Thyroid gland (tissue), 4 donors: Measurements from ENCODE around the gene CNTN1. TPM values are rescaled to one million over a fixed set of nuclear protein-coding genes. Genes with fewer than 3 reads are reported as not detected.

ENCODE experiments used
- DNase-seq, 2 donors: peaks; one replicate each; pipeline ENCODE4 v3.0.0-alpha.2; 2019
- H3K27ac ChIP-seq, 3 donors: fragments of 200-600 bp; sonication (generic); 1 replicate in 2 of 3; 2 replicates in 1 of 3; pipeline ENCODE4 v1.5.1; 2016 to 2019; ENCODE audit warnings: mild to moderate bottlenecking in 1 of 3, moderate library complexity in 1 of 3
- H3K27me3 ChIP-seq: fragments of 200-600 bp; sonication (generic); one replicate; pipeline ENCODE4 v1.5.1; 2019
- H3K36me3 ChIP-seq, 2 donors: fragments of 200-600 bp; sonication (generic); one replicate each; pipeline ENCODE4 v1.5.1; 2016 to 2019
- H3K4me1 ChIP-seq, 2 donors: fragments of 200-600 bp; sonication (generic); one replicate each; pipeline ENCODE4 v1.5.1; 2017 to 2019
- H3K4me3 ChIP-seq, 3 donors: fragments of 200-600 bp; sonication (generic); replicated peaks in 1 of 3; 1 replicate in 2 of 3; 2 replicates in 1 of 3; pipeline ENCODE4 v1.5.1; 2016; ENCODE audit warnings: mild to moderate bottlenecking in 1 of 3
- H3K9me3 ChIP-seq: fragments of 200-600 bp; sonication (generic); one replicate; pipeline ENCODE4 v1.5.1; 2017
- POLR2A ChIP-seq, 2 donors: fragments of 450-650 bp; IDR thresholded peaks; one replicate each; pipeline ENCODE4 v1.6.1; 2017; ENCODE audit warnings: antibody characterized with exemption in 2 of 2, mild to moderate bottlenecking in 2 of 2, moderate library complexity in 1 of 2
- WGBS, 2 donors: methylation state at CpG; one replicate each; pipeline ENCODE4 v1.1.5; 2017; 5-methylcytosine and 5-hydroxymethylcytosine counted together
- intact Hi-C: fragments of 100-400 bp; cut with DNase I; formaldehyde crosslinking; loops from one replicate; pipeline ENCODE4 v1.15.1; 2023
- total RNA-seq, 4 donors: library from RNA; depleted of rRNA; stranded (reverse); fragments of >200 nt; gene quantifications; one replicate each; pipeline ENCODE4 v1.2.3, GENCODE V29; 2016
- TF ChIP-seq, protein P1 (sequence below), 6 experiments: fragments of 200-600 bp in 3 of 6; fragments of 450-650 bp in 3 of 6; sonication (generic) in 3 of 6; IDR thresholded peaks; one replicate each; pipeline ENCODE4 v1.5.1; 2016 to 2019; ENCODE audit warnings: antibody characterized with exemption in 6 of 6, mild to moderate bottlenecking in 2 of 6, inconsistent platforms in 1 of 6, moderate library complexity in 1 of 6

CNTN1 gene
- total RNA-seq, 4 donors from 2014 or later = 1.9 to 2.7 (median 2.0) TPM

GRCh38 chr12:40762072-40762471 is 69.8 kb downstream of the CNTN1 start:
- no peak overlapping the region for H3K27ac ChIP-seq
- no peaks in the 10 kb centered on the region for H3K9me3 ChIP-seq
- DNase-seq = no peak
- no peaks in the 10 kb centered on the region for H3K36me3 ChIP-seq
- intact Hi-C loops = no loop called here
- H3K27me3 ChIP-seq = no peaks in the 10 kb centered on the region
- no peaks in the 10 kb centered on the region for H3K4me1 ChIP-seq
- H3K4me3 ChIP-seq = no peak overlapping the region
- TF ChIP-seq POLR2A (IDR thresholded peaks at IDR 0.05) = no peak
- TF ChIP-seq, protein P1, sequence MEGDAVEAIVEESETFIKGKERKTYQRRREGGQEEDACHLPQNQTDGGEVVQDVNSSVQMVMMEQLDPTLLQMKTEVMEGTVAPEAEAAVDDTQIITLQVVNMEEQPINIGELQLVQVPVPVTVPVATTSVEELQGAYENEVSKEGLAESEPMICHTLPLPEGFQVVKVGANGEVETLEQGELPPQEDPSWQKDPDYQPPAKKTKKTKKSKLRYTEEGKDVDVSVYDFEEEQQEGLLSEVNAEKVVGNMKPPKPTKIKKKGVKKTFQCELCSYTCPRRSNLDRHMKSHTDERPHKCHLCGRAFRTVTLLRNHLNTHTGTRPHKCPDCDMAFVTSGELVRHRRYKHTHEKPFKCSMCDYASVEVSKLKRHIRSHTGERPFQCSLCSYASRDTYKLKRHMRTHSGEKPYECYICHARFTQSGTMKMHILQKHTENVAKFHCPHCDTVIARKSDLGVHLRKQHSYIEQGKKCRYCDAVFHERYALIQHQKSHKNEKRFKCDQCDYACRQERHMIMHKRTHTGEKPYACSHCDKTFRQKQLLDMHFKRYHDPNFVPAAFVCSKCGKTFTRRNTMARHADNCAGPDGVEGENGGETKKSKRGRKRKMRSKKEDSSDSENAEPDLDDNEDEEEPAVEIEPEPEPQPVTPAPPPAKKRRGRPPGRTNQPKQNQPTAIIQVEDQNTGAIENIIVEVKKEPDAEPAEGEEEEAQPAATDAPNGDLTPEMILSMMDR (IDR thresholded peaks at IDR 0.05) = no peak
- 28 to 76% methylated on average over 1 of the region's 1 CpG for WGBS, 2 donors

- TF ChIP-seq, protein P1 (IDR thresholded peaks at IDR 0.05) = no peak
- no peak for TF ChIP-seq POLR2A (IDR thresholded peaks at IDR 0.05)
- Histone ChIP-seq H3K27ac (no peak overlapping the region), H3K4me3 (no peak overlapping the region), H3K4me1 (peaks cover 4 to 12% of the 10 kb centered on the region in 2 donors), H3K27me3 (no peaks in the 10 kb centered on the region), H3K36me3 (no peaks in the 10 kb centered on the region), H3K9me3 (no peaks in the 10 kb centered on the region)
- DNase-seq = no peak
- intact Hi-C loops = no loop called here
- WGBS, 2 donors = 68 to 74% methylated on average over 8 of the region's 8 CpGs
Measured at GRCh38 chr12:40768125-40768864, 76.1 kb downstream of the CNTN1 start.

- peaks cover 4 to 12% of the 10 kb centered on the region in 2 donors for H3K4me1 ChIP-seq
- H3K36me3 ChIP-seq = no peaks in the 10 kb centered on the region
- TF ChIP-seq, protein P1 (IDR thresholded peaks at IDR 0.05) = no peak
- no peak for TF ChIP-seq POLR2A (IDR thresholded peaks at IDR 0.05)
- no peak for DNase-seq
- intact Hi-C loops = no loop called here
- H3K27me3 ChIP-seq = no peaks in the 10 kb centered on the region
- 18 to 21% methylated on average over 2 of the region's 2 CpGs for WGBS, 2 donors
- H3K4me3 ChIP-seq = no peak overlapping the region
- no peaks in the 10 kb centered on the region for H3K9me3 ChIP-seq
- H3K27ac ChIP-seq = no peak overlapping the region
Measured at GRCh38 chr12:40769846-40770245, 77.6 kb downstream of the CNTN1 start.

DNA sequence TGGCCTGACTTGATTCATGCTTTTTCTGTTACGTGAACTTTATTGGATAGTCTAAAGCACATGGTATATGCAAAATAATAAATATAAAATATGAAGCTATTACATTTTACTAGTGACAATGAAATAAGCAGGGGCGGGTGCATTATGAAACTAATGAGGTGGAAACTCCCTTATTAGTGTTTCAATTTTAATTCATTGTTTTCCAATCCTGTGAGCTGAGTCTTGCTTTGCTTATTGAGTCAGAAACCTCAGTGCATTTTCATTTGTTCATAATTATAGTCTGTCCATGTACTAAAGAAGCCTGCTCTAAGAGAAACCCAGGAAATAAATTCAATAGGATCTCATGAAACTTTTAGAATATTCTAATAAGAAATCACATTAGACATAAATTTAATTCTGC is 78.5 kb downstream of the CNTN1 start:
- Histone ChIP-seq H3K36me3 (no peaks in the 10 kb centered on the region), H3K4me1 (peaks cover 4 to 12% of the 10 kb centered on the region in 2 donors), H3K4me3 (no peak overlapping the region), H3K27me3 (no peaks in the 10 kb centered on the region), H3K27ac (no peak overlapping the region), H3K9me3 (no peaks in the 10 kb centered on the region)
- WGBS, 2 donors = 87 to 92% methylated on average over 2 of the region's 2 CpGs
- TF ChIP-seq POLR2A (IDR thresholded peaks at IDR 0.05) = no peak
- TF ChIP-seq, protein P1 (IDR thresholded peaks at IDR 0.05) = no peak
- intact Hi-C loops = no loop called here
- DNase-seq = no peak

- Histone ChIP-seq H3K9me3 (no peaks in the 10 kb centered on the region), H3K4me3 (no peak overlapping the region), H3K36me3 (no peaks in the 10 kb centered on the region), H3K4me1 (peaks cover 0 to 3% of the 10 kb centered on the region in 2 donors), H3K27me3 (no peaks in the 10 kb centered on the region), H3K27ac (no peak overlapping the region)
- WGBS, 2 donors = 79 to 82% methylated on average over 2 of the region's 2 CpGs
- intact Hi-C loops = no loop called here
- TF ChIP-seq, protein P1 (IDR thresholded peaks at IDR 0.05) = no peak
- TF ChIP-seq POLR2A (IDR thresholded peaks at IDR 0.05) = no peak
- no peak for DNase-seq
Measured at GRCh38 chr12:40775661-40776060, 83.4 kb downstream of the CNTN1 start.
